Keratinocyte (primary cell): ENCODE results near the gene DUSP7.

ENCODE experiments used
- EZH2 ChIP-seq: IDR thresholded peaks from one replicate; pipeline ENCODE4 v1.6.1; 2012; ENCODE audit warnings: inconsistent platforms, mild to moderate bottlenecking, low read length, moderate library complexity
- TF ChIP-seq, protein P1 (sequence below), 3 experiments: IDR thresholded peaks in 1 of 3; conservative IDR thresholded peaks in 1 of 3; optimal IDR thresholded peaks in 1 of 3; 2 replicates in 2 of 3; 3 replicates in 1 of 3; pipeline versions ENCODE3 to v1.5.1; 2011; ENCODE audit warnings: low read length in 3 of 3, mild to moderate bottlenecking in 3 of 3, moderate library complexity in 2 of 3, control low read depth in 1 of 3, inconsistent platforms in 1 of 3; ENCODE audit not compliant: insufficient read depth in 2 of 3; ENCODE audit errors: extremely low read depth in 1 of 3

DNA sequence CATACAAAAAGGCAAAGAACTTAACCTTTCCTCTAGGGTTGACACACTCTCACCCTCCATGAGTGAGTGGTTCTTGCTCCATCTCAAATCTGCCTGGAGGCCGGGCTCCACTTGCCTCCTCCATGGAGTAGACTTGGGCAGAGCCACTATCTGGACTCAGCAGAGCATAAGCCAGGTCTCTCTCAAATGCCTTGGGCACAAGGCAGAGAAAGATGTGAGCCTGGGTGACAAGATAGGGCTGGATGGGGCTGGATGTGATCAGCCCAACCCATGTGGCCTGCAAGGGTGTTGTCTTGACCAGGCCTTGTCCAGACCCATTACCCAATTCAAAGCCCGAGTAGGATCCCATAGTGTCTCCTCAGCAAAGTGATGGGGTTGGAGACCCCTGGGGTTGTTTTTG lies 56.5 kb downstream of the DUSP7 start:
- TF ChIP-seq, protein P1, sequence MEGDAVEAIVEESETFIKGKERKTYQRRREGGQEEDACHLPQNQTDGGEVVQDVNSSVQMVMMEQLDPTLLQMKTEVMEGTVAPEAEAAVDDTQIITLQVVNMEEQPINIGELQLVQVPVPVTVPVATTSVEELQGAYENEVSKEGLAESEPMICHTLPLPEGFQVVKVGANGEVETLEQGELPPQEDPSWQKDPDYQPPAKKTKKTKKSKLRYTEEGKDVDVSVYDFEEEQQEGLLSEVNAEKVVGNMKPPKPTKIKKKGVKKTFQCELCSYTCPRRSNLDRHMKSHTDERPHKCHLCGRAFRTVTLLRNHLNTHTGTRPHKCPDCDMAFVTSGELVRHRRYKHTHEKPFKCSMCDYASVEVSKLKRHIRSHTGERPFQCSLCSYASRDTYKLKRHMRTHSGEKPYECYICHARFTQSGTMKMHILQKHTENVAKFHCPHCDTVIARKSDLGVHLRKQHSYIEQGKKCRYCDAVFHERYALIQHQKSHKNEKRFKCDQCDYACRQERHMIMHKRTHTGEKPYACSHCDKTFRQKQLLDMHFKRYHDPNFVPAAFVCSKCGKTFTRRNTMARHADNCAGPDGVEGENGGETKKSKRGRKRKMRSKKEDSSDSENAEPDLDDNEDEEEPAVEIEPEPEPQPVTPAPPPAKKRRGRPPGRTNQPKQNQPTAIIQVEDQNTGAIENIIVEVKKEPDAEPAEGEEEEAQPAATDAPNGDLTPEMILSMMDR (optimal IDR thresholded peaks at IDR 0.05 in 1 of 3, IDR thresholded peaks at IDR 0.05 in 1 of 3, conservative IDR thresholded peaks at IDR 0.05 in 1 of 3; ENCODE audit: extremely low read depth in 1 of 3, insufficient read depth in 2 of 3, low read length in 3 of 3) = no peak
- no peak for TF ChIP-seq EZH2
